ENCODE data around the gene OCA2. TPM values are rescaled to one million over a fixed set of nuclear protein-coding genes. Genes with fewer than 3 reads are reported as not detected.

Gene OCA2
- total RNA-seq, 1 donor from 2014 or later = 0.79 TPM

DNA sequence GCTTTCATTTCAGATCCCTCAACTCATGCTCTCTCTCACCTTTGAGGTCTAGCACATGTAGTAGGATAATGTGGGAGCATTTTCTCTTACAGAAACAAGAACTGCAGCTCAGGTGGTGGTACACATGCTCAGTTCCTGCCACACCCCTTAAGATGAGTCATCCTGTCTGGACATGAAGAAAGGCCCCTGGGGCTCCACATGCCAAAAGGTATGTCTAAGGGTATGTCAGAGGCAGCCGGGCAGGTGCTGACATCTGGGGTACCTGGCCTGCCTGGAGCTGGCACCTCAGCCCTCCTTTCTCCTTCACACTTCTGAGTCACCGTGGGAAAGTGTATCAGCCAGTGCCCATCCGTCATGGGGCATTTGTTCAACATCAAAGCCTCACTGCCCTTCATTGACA is 209.9 kb downstream of the OCA2 start:
- H3K4me1 Mint-ChIP-seq (ENCODE audit: low read depth) = no peaks in the 10 kb centered on the region
- no peak overlapping the region for H3K27ac Mint-ChIP-seq
- peaks cover 53% of the 10 kb centered on the region for H3K9me3 Mint-ChIP-seq (ENCODE audit: low read depth)
- no peaks in the 10 kb centered on the region for H3K27me3 Mint-ChIP-seq
- peaks cover 3% of the 10 kb centered on the region for H3K36me3 Mint-ChIP-seq (ENCODE audit: insufficient read depth)
- TF ChIP-seq, protein P1, sequence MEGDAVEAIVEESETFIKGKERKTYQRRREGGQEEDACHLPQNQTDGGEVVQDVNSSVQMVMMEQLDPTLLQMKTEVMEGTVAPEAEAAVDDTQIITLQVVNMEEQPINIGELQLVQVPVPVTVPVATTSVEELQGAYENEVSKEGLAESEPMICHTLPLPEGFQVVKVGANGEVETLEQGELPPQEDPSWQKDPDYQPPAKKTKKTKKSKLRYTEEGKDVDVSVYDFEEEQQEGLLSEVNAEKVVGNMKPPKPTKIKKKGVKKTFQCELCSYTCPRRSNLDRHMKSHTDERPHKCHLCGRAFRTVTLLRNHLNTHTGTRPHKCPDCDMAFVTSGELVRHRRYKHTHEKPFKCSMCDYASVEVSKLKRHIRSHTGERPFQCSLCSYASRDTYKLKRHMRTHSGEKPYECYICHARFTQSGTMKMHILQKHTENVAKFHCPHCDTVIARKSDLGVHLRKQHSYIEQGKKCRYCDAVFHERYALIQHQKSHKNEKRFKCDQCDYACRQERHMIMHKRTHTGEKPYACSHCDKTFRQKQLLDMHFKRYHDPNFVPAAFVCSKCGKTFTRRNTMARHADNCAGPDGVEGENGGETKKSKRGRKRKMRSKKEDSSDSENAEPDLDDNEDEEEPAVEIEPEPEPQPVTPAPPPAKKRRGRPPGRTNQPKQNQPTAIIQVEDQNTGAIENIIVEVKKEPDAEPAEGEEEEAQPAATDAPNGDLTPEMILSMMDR (IDR thresholded peaks at IDR 0.05; ENCODE audit: unreplicated experiment) = no peak
- no peak for DNase-seq (ENCODE audit: low spot score, unreplicated experiment)
- H3K4me3 Mint-ChIP-seq (ENCODE audit: low read depth) = no peak overlapping the region

DNA sequence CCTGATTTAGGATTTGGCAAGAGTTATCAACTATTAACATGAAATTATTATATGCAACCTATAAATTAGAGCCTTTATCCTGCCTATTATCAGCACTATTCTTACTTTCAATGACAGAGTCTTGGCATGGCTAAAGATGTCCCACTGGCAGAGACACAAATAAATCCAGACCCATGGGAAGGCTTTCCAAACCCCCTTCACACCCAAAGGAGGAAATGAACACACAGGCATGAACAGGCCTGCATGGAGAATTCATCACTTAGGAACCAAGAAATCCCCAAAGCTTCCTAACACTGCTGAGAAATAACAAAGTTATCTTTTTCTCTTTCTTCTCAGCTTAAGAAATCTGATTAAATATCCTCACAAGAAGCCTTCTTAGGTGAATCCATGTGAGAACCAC is 213.9 kb downstream of the OCA2 start:
- TF ChIP-seq, protein P1 (IDR thresholded peaks at IDR 0.05; ENCODE audit: unreplicated experiment) = no peak
- peaks cover 33% of the 10 kb centered on the region for H3K9me3 Mint-ChIP-seq (ENCODE audit: low read depth)
- H3K27me3 Mint-ChIP-seq = no peaks in the 10 kb centered on the region
- DNase-seq (ENCODE audit: low spot score, unreplicated experiment) = no peak
- H3K27ac Mint-ChIP-seq = no peak overlapping the region
- no peak overlapping the region for H3K4me3 Mint-ChIP-seq (ENCODE audit: low read depth)
- peaks cover 2% of the 10 kb centered on the region for H3K4me1 Mint-ChIP-seq (ENCODE audit: low read depth)
- no peaks in the 10 kb centered on the region for H3K36me3 Mint-ChIP-seq (ENCODE audit: insufficient read depth)

DNA sequence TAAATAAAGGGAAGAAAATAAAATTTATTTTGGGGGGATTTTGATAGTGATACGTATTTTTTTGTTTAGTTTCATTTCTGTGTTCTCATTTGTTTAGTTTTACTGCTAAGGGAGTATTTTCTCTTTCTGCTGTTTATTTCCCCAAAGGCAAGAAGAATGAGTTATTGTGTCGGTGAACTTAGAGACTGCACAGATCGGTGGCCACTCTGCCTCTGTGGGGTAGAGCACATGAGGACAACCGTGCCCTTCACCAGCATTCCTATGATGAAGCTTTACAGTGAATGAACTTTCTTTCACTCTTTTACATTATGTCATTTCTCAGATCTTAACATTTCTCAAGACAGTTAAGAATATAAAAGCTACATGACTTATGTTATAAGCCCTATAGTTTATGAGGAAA is 214.4 kb downstream of the OCA2 start:
- no peak for DNase-seq (ENCODE audit: low spot score, unreplicated experiment)
- Mint-ChIP-seq H3K9me3 (ENCODE audit: low read depth) (peaks cover 32% of the 10 kb centered on the region), H3K27ac (no peak overlapping the region), H3K4me3 (ENCODE audit: low read depth) (no peak overlapping the region), H3K36me3 (ENCODE audit: insufficient read depth) (no peaks in the 10 kb centered on the region), H3K4me1 (ENCODE audit: low read depth) (peaks cover 2% of the 10 kb centered on the region), H3K27me3 (no peaks in the 10 kb centered on the region)
- TF ChIP-seq, protein P1 (IDR thresholded peaks at IDR 0.05; ENCODE audit: unreplicated experiment) = no peak

DNA sequence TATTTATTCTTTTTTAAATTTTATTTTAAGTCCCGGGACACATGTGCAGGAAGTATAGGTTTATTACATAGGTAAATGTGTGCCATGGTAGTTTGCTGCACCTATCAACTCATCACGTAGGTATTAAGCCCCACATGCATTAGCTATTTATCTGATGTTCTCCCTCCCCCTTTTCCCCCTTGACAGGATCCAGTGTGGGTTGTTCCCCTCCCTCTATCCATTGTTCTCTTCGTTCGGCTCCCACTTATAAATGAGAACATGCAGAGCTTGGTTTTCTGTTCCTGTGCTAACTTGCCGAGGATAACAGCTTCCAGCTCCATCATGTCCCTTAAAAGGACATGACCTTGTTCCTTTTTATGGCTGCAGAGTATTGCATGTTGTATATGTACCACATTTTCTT is 220.3 kb downstream of the OCA2 start:
- H3K36me3 Mint-ChIP-seq (ENCODE audit: insufficient read depth) = no peaks in the 10 kb centered on the region

DNA sequence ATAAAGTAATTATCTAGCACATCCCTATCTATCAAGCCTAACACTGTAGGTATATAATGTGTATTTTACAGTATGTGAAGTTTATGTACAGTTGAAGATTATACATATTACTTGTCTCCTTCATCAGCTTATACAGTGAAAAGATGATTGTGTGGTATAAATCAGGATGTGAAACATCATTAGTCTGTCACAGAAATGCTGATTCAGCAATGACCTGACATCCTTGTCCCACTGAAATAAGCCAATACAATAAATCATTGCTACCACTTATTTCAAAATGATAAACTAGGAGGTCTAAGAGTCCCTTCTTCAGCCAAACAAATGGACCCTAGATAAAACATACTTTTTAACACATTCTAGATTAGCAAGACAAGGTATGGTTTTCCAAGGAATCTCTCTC is 225.3 kb downstream of the OCA2 start:
- Mint-ChIP-seq H3K9me3 (ENCODE audit: low read depth) (no peaks in the 10 kb centered on the region), H3K27ac (no peak overlapping the region), H3K4me1 (ENCODE audit: low read depth) (no peaks in the 10 kb centered on the region), H3K27me3 (peaks cover 4% of the 10 kb centered on the region), H3K4me3 (ENCODE audit: low read depth) (no peak overlapping the region), H3K36me3 (ENCODE audit: insufficient read depth) (no peaks in the 10 kb centered on the region)
- DNase-seq (ENCODE audit: low spot score, unreplicated experiment) = no peak
- TF ChIP-seq, protein P1 (IDR thresholded peaks at IDR 0.05; ENCODE audit: unreplicated experiment) = no peak

More for the DNA sequence above, 220.3 kb downstream of the OCA2 start:
- Mint-ChIP-seq H3K27ac (peak overlapping the region; percentile 63), H3K9me3 (ENCODE audit: low read depth) (peaks cover 11% of the 10 kb centered on the region), H3K4me1 (ENCODE audit: low read depth) (peaks cover 2% of the 10 kb centered on the region), H3K27me3 (peaks cover 4% of the 10 kb centered on the region), H3K4me3 (ENCODE audit: low read depth) (no peak overlapping the region)
- TF ChIP-seq, protein P1 (IDR thresholded peaks at IDR 0.05; ENCODE audit: unreplicated experiment) = no peak
- no peak for DNase-seq (ENCODE audit: low spot score, unreplicated experiment)
